Keratinocyte (primary cell): ENCODE results near the gene RASGRF2.

Experiments used
- CTCF ChIP-seq, 3 experiments: IDR thresholded peaks in 1 of 3; conservative IDR thresholded peaks in 1 of 3; optimal IDR thresholded peaks in 1 of 3; 2 replicates in 2 of 3; 3 replicates in 1 of 3; pipeline versions ENCODE3 to v1.5.1; 2011; ENCODE audit warnings: low read length in 3 of 3, mild to moderate bottlenecking in 3 of 3, moderate library complexity in 2 of 3, control low read depth in 1 of 3, inconsistent platforms in 1 of 3; ENCODE audit not compliant: insufficient read depth in 2 of 3; ENCODE audit errors: extremely low read depth in 1 of 3
- EZH2 ChIP-seq: IDR thresholded peaks from one replicate; pipeline ENCODE4 v1.6.1; 2012; ENCODE audit warnings: inconsistent platforms, mild to moderate bottlenecking, low read length, moderate library complexity

- TF ChIP-seq CTCF (optimal IDR thresholded peaks at IDR 0.05 in 1 of 3, IDR thresholded peaks at IDR 0.05 in 1 of 3, conservative IDR thresholded peaks at IDR 0.05 in 1 of 3; ENCODE audit: extremely low read depth in 1 of 3, insufficient read depth in 2 of 3, low read length in 3 of 3): no peak
- TF ChIP-seq EZH2: no peak
Observed at GRCh38 chr5:81038495-81038894, 78.3 kb downstream of the RASGRF2 start.
